ENCODE data around the gene PAX7.

Gene PAX7

GRCh38 chr1:18723701-18724411 is 93.2 kb downstream of the PAX7 start:
- DNase-seq (ENCODE audit: low read depth): no peak
- TF ChIP-seq CTCF (IDR thresholded peaks at IDR 0.05; ENCODE audit: low read depth, low read length) (no peak), POLR2A (IDR thresholded peaks at IDR 0.05; ENCODE audit: extremely low read depth, insufficient read length) (no peak), MYC (IDR thresholded peaks at IDR 0.05; ENCODE audit: low read depth, low read length) (no peak), MAX (IDR thresholded peaks at IDR 0.05; ENCODE audit: low read depth, low read length) (no peak)
- no peak overlapping the region for H3K4me3 ChIP-seq (ENCODE audit: low read depth, low read length)

- no peak for TF ChIP-seq MYC (IDR thresholded peaks at IDR 0.05; ENCODE audit: low read depth, low read length)
- TF ChIP-seq MAX (IDR thresholded peaks at IDR 0.05; ENCODE audit: low read depth, low read length): no peak
- TF ChIP-seq POLR2A (IDR thresholded peaks at IDR 0.05; ENCODE audit: extremely low read depth, insufficient read length): no peak
- TF ChIP-seq CTCF (IDR thresholded peaks at IDR 0.05; ENCODE audit: low read depth, low read length): no peak
- no peak overlapping the region for H3K4me3 ChIP-seq (ENCODE audit: low read depth, low read length)
- no peak for DNase-seq (ENCODE audit: low read depth)
Observed at GRCh38 chr1:18724801-18725200, 94.2 kb downstream of the PAX7 start.

GRCh38 chr1:18725231-18725895 is 94.7 kb downstream of the PAX7 start:
- TF ChIP-seq CTCF (IDR thresholded peaks at IDR 0.05; ENCODE audit: low read depth, low read length): no peak
- no peak for TF ChIP-seq POLR2A (IDR thresholded peaks at IDR 0.05; ENCODE audit: extremely low read depth, insufficient read length)
- TF ChIP-seq MYC (IDR thresholded peaks at IDR 0.05; ENCODE audit: low read depth, low read length): no peak
- TF ChIP-seq MAX (IDR thresholded peaks at IDR 0.05; ENCODE audit: low read depth, low read length): no peak
- H3K4me3 ChIP-seq (ENCODE audit: low read depth, low read length): no peak overlapping the region
- no peak for DNase-seq (ENCODE audit: low read depth)

GRCh38 chr1:18726368-18726767 is 95.7 kb downstream of the PAX7 start:
- no peak for DNase-seq (ENCODE audit: low read depth)
- no peak overlapping the region for H3K4me3 ChIP-seq (ENCODE audit: low read depth, low read length)
- TF ChIP-seq CTCF (IDR thresholded peaks at IDR 0.05; ENCODE audit: low read depth, low read length): no peak
- TF ChIP-seq MYC (IDR thresholded peaks at IDR 0.05; ENCODE audit: low read depth, low read length): no peak
- no peak for TF ChIP-seq POLR2A (IDR thresholded peaks at IDR 0.05; ENCODE audit: extremely low read depth, insufficient read length)
- no peak for TF ChIP-seq MAX (IDR thresholded peaks at IDR 0.05; ENCODE audit: low read depth, low read length)

GRCh38 chr1:18727956-18728355 is 97.3 kb downstream of the PAX7 start:
- TF ChIP-seq CTCF (IDR thresholded peaks at IDR 0.05; ENCODE audit: low read depth, low read length) (no peak), MYC (IDR thresholded peaks at IDR 0.05; ENCODE audit: low read depth, low read length) (no peak), MAX (IDR thresholded peaks at IDR 0.05; ENCODE audit: low read depth, low read length) (no peak), POLR2A (IDR thresholded peaks at IDR 0.05; ENCODE audit: extremely low read depth, insufficient read length) (no peak)
- no peak for DNase-seq (ENCODE audit: low read depth)

More at GRCh38 chr1:18727956-18728355, 97.3 kb downstream of the PAX7 start:
- no peak overlapping the region for H3K4me3 ChIP-seq (ENCODE audit: low read depth, low read length)
